GM10248 (cell line): ENCODE data around the gene CTNNA3.

Experiments
- CTCF ChIA-PET: fragments of 300-600 bp; sonication (Branson Sonifier 250); formaldehyde crosslinking; extraction: SDS; loops from one replicate; lab custom pipeline; 2021; ENCODE audit warnings: antibody characterized with exemption; lab: Yijun Ruan, JAX
- POLR2A ChIA-PET: fragments of 350-650 bp; sonication (Branson Sonifier 250); formaldehyde crosslinking; extraction: SDS; loops from one replicate; lab custom pipeline; 2020; ENCODE audit warnings: antibody characterized with exemption; lab: Yijun Ruan, JAX
- DNase-seq: peaks from one replicate; pipeline ENCODE4 v3.0.0; 2012; ENCODE audit errors: extremely low spot score
- TF ChIP-seq, protein P1 (sequence below): IDR thresholded peaks from 2 replicates; pipeline ENCODE4 v1.5.1; 2012; ENCODE audit warnings: mild to moderate bottlenecking, low read depth; ENCODE audit errors: extremely low read depth, missing control alignments, control extremely low read depth

Gene CTNNA3

DNA sequence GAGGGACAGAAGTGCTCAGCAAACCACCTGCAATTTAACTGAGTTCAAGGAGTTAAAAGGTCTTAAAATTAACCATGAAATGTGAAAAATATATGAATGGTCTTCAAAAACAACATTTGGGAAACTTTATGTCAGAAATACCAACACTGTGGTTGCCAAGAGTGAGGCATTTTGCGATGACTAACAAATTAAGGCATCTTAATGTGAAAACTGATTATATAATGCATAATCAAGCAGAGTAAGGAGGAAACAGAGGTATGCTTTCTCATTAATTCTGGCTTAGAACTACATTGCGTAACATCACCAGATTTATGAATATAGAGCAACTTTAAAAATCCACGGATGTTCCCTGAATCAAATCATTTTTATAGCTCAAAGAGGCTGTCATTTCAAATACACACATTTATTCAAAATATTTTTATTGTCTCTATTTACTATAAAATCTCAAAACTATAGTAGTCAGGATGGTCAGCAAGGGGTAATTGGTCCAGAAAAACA, 434.6 kb downstream of the CTNNA3 start:
- CTCF ChIA-PET, result interaction anchor here (1.4 kb wide), 1 partner anchor 25 kb away, joined by 3 read pairs; no protein-coding TSS in a partner anchor
- TF ChIP-seq, protein P1, sequence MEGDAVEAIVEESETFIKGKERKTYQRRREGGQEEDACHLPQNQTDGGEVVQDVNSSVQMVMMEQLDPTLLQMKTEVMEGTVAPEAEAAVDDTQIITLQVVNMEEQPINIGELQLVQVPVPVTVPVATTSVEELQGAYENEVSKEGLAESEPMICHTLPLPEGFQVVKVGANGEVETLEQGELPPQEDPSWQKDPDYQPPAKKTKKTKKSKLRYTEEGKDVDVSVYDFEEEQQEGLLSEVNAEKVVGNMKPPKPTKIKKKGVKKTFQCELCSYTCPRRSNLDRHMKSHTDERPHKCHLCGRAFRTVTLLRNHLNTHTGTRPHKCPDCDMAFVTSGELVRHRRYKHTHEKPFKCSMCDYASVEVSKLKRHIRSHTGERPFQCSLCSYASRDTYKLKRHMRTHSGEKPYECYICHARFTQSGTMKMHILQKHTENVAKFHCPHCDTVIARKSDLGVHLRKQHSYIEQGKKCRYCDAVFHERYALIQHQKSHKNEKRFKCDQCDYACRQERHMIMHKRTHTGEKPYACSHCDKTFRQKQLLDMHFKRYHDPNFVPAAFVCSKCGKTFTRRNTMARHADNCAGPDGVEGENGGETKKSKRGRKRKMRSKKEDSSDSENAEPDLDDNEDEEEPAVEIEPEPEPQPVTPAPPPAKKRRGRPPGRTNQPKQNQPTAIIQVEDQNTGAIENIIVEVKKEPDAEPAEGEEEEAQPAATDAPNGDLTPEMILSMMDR, result no peak
- no peak for DNase-seq
- POLR2A ChIA-PET, result no interaction called here

DNA sequence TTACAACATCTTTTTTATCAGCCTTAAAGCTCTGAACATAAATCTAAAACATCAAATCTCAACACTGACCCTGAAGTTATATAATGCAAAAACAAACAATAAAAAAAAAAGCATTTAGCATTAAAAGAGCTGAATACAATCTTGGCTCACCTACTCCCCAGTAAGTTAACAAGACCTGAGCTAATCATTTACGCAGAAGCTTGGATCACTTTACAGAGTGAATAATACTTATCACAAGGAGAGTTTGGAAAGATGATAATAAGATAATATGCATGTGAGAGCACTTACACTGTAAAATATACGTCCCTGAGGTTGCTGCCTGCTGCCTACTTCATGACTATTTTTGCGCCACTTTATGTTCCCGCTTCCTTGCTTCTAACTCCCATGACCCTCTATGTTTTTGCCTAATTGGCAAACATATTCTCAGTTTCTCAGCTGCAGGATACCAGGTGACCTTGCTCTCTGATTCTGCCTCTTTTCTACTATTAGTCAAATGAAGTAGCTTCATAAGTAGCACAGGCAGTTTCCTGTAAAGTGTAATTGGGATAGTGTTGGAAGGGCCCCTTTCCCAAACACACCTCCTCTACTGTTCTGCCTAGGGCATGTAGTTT, 436.6 kb downstream of the CTNNA3 start:
- no peak for DNase-seq
- ChIA-PET POLR2A (no interaction called here), CTCF (no interaction called here)
- TF ChIP-seq, protein P1, result no peak

DNA sequence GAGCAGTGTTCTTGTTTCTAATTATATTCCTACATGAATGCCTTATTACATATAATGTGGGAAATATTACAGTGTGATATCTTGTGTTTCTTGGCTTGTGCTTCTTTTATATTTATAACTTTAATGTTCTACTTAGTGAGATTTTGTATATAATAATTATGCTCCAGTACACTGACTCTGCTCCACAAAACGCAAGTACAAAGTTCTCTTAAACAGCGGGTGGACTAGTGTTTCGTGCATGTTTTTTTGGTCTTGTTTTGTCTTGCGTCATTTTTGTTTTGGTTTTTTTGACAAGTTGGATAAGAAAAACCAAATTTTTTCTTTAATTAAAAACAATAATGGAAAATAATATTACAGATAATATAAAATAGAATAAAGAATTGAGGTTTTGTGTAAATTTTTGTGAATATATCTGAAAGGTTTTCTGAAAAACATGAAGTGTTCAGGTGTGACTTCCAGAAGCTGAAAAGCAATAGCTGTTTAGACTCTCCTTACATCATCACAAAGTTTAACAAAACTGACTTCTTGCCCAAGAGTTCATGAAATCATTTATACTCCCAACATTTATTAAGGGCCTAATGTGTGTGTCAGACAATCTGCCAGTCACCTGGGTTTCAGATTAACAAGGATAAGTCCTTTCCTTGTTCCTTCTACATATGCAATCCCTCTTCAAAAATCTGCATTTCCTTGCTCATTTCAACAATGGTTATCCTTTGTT, 438.4 kb downstream of the CTNNA3 start:
- DNase-seq, result no peak
- CTCF ChIA-PET, result interaction anchor here (1.1 kb wide), 1 partner anchor 20 kb away, joined by 4 read pairs; no protein-coding TSS in a partner anchor
- POLR2A ChIA-PET, result no interaction called here
- TF ChIP-seq, protein P1, result no peak

DNA sequence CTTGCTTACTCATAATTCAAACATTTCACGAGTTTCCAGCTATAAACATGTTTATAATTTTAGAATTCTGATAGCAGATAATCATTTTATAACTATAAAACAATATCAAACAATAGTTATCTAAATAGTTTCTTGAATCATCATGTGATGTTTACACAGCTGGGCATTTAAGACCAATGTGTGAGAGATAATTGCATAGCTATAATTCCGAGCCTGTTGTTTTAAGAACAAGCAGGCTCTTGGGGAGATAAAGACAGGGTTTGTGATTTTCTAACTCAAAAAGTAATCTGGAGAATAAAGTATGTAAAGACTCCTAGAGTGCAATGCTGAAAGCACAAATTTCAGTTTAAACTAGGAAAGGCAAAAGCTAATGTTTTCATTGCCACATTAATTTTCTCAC, 439.0 kb downstream of the CTNNA3 start:
- ChIA-PET CTCF (interaction anchor here (1.1 kb wide), 1 partner anchor 19 kb away, joined by 4 read pairs; no protein-coding TSS in a partner anchor), POLR2A (no interaction called here)
- DNase-seq, result no peak
- TF ChIP-seq, protein P1, result no peak

DNA sequence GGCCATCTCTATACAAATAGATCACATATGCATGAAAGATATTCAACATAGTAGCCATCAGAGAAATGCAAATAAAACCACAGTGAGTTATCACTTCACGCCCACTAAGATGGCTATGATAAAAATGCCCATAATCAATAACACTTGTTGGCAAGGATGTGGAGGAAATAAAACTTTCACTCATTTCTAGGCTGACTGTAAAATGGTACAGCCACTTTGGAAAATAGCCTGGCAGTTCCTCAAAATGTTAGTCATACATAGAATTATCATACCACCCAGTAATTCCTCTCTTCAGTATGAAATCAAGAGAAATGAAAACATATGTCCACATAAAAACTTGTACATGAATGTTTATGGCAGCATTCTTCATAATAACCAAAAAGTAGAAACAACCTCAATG, 445.3 kb downstream of the CTNNA3 start:
- POLR2A ChIA-PET, result no interaction called here
- TF ChIP-seq, protein P1, result no peak
- no peak for DNase-seq
- CTCF ChIA-PET, result no interaction called here

DNA sequence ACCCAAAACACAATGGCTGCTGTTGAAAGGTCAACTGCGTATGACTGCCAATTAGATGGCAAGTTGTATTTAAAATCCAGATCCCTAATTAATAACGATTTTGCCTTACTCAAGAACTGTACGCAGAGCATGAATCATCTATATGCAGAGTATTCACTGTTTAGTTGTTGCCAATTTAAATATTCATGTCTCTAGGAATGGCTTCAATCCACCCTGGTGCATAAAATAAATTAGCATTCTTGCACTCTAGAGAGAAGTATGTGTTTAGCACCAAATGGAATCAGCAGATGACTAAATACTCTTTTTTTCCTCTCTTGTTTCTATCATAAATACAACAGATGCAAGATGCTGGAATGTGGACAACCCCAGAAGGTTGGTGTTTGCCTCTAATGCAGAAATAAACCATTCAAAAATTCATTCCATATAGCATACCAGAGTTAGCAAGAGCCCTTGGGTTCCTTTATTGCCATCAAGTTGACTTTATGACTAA, 449.9 kb downstream of the CTNNA3 start:
- POLR2A ChIA-PET, result no interaction called here
- CTCF ChIA-PET, result interaction anchor here (1.1 kb wide), 1 partner anchor 8 kb away, joined by 3 read pairs; no protein-coding TSS in a partner anchor
- TF ChIP-seq, protein P1, result no peak
- DNase-seq, result no peak
